HG02943 (cell line): ENCODE measurements around the gene GCAT.

Experiments
- ATAC-seq: cut with Tn5 transposase; IDR thresholded peaks from one replicate; pipeline ENCODE4 v1.9.1; 2021; ENCODE audit warnings: mild to moderate bottlenecking, low read depth, moderate library complexity; ENCODE audit not compliant: unreplicated experiment

The GCAT gene

DNA sequence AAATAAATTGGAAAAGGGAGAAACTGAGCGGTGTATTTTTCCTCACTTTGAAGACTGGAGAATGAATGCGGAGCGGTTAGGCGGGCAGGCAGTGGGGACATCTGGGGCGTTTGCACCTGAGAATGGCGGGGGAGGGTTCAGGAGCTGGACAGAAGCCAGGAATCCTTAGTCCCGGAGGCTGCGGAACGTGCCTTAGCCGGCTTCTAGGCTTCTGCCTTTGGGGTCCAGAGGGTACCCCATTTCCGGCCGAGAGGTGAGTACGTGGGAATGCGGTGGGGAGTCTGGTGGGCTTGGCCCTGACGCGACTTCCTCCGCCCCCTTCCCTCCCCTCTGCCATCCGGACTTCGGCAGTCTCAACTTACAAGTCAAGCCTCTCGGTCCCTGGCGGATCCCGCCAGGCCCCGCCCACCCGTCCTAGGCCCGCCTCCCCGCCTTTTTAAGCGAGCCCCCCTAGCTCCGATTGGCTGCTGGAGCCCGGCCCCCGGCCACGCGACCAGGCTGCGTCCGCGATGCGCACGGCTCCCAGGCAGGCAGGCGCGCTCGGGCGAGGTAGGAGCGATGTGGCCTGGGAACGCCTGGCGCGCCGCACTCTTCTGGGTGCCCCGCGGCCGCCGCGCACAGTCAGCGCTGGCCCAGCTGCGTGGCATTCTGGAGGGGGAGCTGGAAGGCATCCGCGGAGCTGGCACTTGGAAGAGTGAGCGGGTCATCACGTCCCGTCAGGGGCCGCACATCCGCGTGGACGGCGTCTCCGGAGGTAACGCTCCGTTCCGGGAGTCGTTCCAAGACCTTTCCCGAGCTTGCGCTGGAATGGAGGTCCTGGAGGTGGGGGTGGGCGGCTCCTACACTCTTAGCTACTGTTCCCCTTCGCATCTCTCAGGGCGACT lies at the start of gene GCAT:
GCAT (plus strand) TSS at position 525 of the 884 bp plus-strand sequence; CDS start at position 559, 34 bp downstream.
- ATAC-seq, result peak; percentile 71

GRCh38 chr22:37758694-37759093 lies 49.0 kb upstream of the GCAT start:
- ATAC-seq, result no peak

GRCh38 chr22:37759281-37759680 lies 48.5 kb upstream of the GCAT start:
- ATAC-seq, result no peak

DNA sequence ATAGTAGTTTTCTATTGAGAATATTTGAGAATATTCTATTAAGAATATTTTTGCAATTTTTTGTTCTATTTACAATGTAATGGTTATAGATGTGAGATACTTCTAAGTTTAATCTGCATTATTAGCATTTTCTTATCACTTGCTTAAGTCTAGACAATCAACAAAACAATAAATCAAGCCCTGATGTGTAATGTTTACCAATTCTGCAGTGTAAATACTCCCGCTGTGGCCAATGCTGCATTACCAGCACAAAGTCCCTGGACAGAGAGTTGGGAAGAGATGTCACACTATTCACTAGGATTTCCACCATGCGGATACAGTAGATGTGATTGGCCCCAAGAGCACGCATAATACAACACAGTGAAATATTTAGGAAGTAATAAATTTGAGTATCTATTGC lies 47.6 kb upstream of the GCAT start:
- no peak for ATAC-seq

DNA sequence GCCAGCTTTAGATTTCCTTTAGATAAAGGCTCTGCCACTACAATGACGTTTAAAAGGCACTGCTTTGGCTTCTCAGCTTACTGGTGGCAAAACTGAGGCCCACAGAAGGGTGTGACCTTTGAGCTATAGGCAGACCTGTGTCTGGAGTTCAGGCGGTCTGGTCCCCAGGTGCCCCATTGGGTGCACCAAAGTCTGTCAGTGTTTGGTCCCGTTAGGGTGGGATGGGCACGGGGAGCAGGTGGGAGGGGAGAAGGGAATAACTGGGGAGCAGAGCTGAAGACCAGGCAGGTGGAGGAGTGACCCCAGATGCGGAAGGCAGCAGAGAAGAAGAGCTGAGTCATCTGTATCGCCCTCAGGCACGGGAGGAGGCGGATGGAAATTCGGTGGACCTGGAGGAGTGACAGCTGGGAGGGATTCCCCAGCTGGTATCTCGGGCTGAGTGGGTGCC lies 45.3 kb upstream of the GCAT start:
- no peak for ATAC-seq

- ATAC-seq, result no peak
These were observed 44.7 kb upstream of the GCAT start for GRCh38 chr22:37763012-37763411.

- no peak for ATAC-seq
These were observed 44.1 kb upstream of the GCAT start for GRCh38 chr22:37763652-37764051.

- ATAC-seq, result no peak
These were observed 43.1 kb upstream of the GCAT start for GRCh38 chr22:37764622-37765021.

DNA sequence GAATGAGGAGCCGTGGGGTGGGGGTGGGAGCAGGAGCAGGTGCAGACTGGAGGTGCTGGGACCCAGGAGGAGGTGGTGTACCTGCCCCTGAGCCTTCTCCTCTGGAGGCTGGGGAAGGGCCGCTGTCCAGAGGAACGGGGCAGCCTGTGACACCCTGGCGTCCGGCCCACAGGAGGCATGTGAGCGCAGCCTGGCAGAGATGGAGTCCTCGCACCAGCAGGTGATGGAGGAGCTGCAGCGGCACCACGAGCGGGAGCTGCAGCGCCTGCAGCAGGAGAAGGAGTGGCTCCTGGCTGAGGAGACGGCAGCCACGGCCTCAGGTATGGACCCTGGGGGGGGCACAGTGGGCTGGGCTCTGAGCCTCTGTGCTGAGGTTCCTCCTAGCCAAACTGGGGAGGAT lies 42.2 kb upstream of the GCAT start:
- no peak for ATAC-seq

DNA sequence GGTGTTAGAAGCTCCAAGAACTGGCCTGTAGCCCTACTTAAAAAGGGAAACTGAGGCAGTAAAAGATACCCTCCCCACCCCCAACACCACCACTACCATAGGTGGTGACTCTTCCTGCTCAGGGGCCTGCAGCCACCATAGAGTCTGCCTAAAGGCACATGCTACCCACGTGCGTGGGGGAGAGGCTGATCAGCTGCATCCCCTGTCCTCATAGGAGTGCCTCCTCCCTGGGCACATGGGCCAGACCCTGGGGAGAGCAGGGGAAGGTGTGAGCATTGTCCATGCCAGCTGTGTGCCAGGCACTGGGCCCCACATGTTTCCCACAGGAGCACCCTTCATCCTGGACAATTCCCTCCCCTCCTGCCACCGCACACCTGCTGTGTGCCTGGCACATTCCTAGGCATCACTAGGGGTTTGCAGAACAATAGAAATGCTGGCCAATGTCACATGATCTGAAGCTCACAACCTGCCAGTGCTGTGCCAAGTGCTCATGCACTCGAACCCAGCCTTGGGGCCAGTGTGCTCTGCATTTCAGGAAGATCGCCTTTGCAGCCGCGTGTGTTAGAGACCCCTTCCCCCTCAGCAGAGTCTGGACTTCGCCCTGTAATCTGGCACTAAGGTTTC lies 41.7 kb upstream of the GCAT start:
- ATAC-seq, result no peak

GRCh38 chr22:37768273-37768672 lies 39.5 kb upstream of the GCAT start:
- no peak for ATAC-seq

DNA sequence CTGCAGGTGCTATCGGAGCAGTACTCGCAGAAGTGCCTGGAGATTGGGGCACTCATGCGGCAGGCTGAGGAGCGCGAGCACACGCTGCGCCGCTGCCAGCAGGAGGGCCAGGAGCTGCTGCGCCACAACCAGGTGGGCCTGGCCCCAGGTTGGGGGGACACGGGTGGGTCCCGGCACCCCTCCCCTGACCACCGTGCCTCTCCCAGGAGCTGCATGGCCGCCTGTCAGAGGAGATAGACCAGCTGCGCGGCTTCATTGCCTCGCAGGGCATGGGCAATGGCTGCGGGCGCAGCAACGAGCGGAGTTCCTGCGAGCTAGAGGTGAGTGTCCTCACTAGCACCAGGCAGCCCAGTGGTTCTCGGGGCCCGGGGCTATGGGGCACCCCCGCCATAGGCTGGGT lies 38.7 kb upstream of the GCAT start:
- ATAC-seq, result no peak

GRCh38 chr22:37771081-37771480 lies 36.7 kb upstream of the GCAT start:
- ATAC-seq, result no peak

DNA sequence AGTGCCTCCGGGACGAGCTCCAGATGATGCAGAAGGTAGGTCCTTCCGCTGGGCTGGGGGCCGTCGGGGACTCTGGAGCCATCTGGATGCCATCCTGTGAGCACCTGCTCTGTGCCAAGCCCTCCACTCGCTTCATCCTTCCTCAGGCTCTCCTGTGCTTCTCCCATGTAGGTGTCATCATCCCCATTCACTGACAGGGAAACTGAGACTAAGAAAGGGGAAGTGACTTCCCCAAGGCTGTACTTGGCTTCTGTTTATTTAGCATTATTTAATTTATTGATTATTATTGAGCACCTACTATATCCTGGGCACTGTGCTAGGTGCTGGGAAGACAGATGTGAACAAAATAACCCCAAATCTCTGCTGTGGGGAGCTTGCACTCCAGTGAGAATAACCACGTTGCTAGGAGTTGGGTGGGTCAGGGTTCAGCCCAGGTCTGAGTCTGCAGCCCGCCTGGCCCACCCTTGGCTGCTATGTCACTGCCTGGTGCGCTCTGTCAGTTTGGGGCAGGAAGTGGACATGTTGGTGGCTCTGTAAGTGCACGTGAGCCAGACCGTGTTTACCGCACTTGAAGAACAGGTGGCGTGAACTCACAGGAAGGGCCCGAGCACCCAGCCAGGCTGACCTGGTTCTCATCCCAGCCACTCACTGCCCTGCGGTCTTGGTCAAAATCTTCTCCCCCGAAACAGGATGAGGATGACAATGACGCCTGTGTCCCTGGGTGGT lies 35.9 kb upstream of the GCAT start:
- no peak for ATAC-seq

DNA sequence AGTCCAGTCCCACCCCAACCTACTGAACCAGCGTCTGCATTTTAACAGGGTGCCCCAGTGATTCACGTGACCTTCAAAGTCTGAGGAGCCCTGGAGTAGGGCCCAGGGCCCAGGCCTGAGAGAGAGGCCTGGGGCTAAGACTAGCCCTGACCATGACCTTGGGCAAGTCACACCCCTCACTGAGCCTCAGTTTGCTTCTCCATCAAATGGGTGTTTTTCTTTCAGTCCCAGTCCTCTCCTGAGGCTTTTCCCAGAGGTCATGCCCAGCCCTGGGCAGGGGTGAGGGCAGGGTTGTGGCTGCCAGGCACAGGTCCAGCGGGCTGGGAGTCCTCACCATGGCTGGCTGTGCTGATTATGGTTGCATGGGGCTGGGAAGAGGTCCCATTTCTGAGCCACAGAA lies 33.0 kb upstream of the GCAT start:
- no peak for ATAC-seq

DNA sequence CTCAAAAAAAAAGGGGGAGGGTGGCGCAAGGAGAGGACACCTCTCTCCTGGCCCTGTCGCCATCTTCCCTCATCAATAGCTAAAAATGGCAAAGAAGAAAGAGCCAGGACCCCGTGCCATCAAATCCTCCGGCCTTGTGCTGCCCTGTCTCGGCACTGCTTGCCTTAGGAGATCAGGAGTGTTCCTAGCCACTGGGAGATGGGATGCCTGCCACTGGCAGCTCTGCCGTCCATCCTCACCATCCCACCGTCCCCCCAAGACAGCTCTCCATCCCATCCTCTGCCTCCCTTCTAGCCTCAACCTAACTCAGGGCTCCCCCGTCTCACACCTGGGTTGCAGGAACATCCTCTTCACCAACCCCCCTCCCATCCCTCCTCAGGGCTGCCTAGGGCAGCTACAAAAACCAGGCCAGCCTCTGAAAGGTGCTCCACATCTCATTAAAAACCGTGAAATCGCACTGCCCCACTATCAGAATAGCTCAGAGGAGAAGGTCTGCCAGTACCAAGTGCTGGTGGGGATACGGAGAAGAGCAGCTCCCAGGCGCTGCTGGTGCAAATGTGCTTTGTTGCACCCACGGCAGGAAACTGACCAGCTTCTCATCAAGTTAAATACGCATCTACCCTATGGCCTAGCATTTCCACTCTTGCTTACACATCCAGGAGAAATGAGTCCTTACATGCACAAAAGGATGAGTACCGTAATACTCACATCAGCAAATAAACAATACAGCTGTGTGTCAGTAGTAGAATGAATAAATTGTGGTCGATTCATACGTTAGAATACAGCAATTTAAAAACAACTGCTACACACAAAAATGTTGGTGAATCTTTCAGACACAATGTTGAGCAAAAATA lies 31.7 kb upstream of the GCAT start:
- no peak for ATAC-seq

DNA sequence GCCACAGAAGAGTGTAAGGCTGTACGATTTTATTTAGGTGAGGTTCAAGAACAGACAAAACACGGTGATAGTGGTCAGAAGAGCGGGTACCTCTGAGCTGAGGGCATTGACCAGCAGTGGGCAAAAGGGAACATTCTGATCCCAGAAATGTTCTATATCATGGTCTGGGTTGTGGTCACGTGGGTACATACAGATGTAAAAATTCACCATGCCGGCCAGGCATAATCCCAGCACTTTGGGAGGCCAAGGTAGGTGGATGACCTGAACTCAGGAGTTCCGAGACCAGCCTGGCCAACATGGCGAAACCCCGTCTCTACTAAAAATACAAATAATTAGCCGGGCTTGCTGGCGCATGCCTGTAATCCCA lies 31.1 kb upstream of the GCAT start:
- no peak for ATAC-seq

GRCh38 chr22:37777122-37777687 lies 30.5 kb upstream of the GCAT start:
- ATAC-seq, result no peak

GRCh38 chr22:37778370-37779009 lies 29.2 kb upstream of the GCAT start:
- ATAC-seq, result no peak
